ENCODE results near the gene BTLA.
"Not testable (repeated sequence)": the region's sequence is repeated elsewhere in the genome, so short reads cannot be mapped to it uniquely, and the experiment has no call there.

BTLA gene

GRCh38 chr3:112498914-112499711 is at the start of gene BTLA:
Gene BTLA, minus strand, starts transcription at chr3:112499472. Its CDS starts 114 bp downstream, at chr3:112499358.
- DNase-seq = no peak

GRCh38 chr3:112546216-112546759 is 47.0 kb upstream of the BTLA start:
- no peak for DNase-seq

GRCh38 chr3:112539825-112540650 is 40.8 kb upstream of the BTLA start:
- no peak for DNase-seq

GRCh38 chr3:112531358-112531781 is 32.1 kb upstream of the BTLA start:
- peak; percentile 21 for DNase-seq

- no peak for DNase-seq
Measured at GRCh38 chr3:112530573-112530972, 31.3 kb upstream of the BTLA start.

- DNase-seq = not testable (repeated sequence)
Measured at GRCh38 chr3:112524127-112524526, 24.9 kb upstream of the BTLA start.

GRCh38 chr3:112519424-112520001 is 20.2 kb upstream of the BTLA start:
- peak; percentile 85 for DNase-seq

- DNase-seq = not testable (repeated sequence)
Measured at GRCh38 chr3:112518970-112519369, 19.7 kb upstream of the BTLA start.

GRCh38 chr3:112514527-112515128 is 15.4 kb upstream of the BTLA start:
- DNase-seq = no peak

- DNase-seq = peak; percentile 25
Measured at GRCh38 chr3:112512320-112512719, 13.0 kb upstream of the BTLA start.

GRCh38 chr3:112508860-112509259 is 9.6 kb upstream of the BTLA start:
- no peak for DNase-seq

- no peak for DNase-seq
Measured at GRCh38 chr3:112508261-112508660, 9.0 kb upstream of the BTLA start.

GRCh38 chr3:112505907-112506306 is 6.6 kb upstream of the BTLA start:
- no peak for DNase-seq

GRCh38 chr3:112504123-112504522 is 4.9 kb upstream of the BTLA start:
- DNase-seq = no peak

GRCh38 chr3:112503304-112503972 is 4.2 kb upstream of the BTLA start:
- no peak for DNase-seq

- DNase-seq = no peak
Measured at GRCh38 chr3:112500621-112501020, 1.3 kb upstream of the BTLA start.

GRCh38 chr3:112497897-112498548 is 1.2 kb downstream of the BTLA start:
- DNase-seq = no peak

- DNase-seq = no peak
Measured at GRCh38 chr3:112496366-112497067, 2.8 kb downstream of the BTLA start.

- DNase-seq = not testable (repeated sequence)
Measured at GRCh38 chr3:112494448-112494767, 4.9 kb downstream of the BTLA start.

GRCh38 chr3:112492124-112492523 is 7.1 kb downstream of the BTLA start:
- DNase-seq = no peak

- no peak for DNase-seq
Measured at GRCh38 chr3:112491373-112491772, 7.9 kb downstream of the BTLA start.

Measured in NCI-H82 (cell line).